ENCODE measurements around the gene PDGFD.

PDGFD gene

GRCh38 chr11:103967985-103968384 lies 196.0 kb downstream of the PDGFD start:
- no peak for TF ChIP-seq CTCF (conservative IDR thresholded peaks at IDR 0.05; ENCODE audit: control insufficient read depth, insufficient read depth, low read depth, low read length)
- no peak overlapping the region for H3K4me3 ChIP-seq (ENCODE audit: control insufficient read depth, low read depth, low read length)

GRCh38 chr11:103964390-103964789 lies 199.6 kb downstream of the PDGFD start:
- no peak for TF ChIP-seq CTCF (conservative IDR thresholded peaks at IDR 0.05; ENCODE audit: control insufficient read depth, insufficient read depth, low read depth, low read length)
- DNase-seq (ENCODE audit: low read depth), result no peak
- no peak overlapping the region for H3K4me3 ChIP-seq (ENCODE audit: control insufficient read depth, low read depth, low read length)

More at GRCh38 chr11:103967985-103968384, 196.0 kb downstream of the PDGFD start:
- DNase-seq (ENCODE audit: low read depth), result peak; percentile 23

- DNase-seq (ENCODE audit: low read depth), result no peak
- no peak for TF ChIP-seq CTCF (conservative IDR thresholded peaks at IDR 0.05; ENCODE audit: control insufficient read depth, insufficient read depth, low read depth, low read length)
- H3K4me3 ChIP-seq (ENCODE audit: control insufficient read depth, low read depth, low read length), result no peak overlapping the region
Measured at GRCh38 chr11:103963648-103964047, 200.3 kb downstream of the PDGFD start.

GRCh38 chr11:103961010-103961409 lies 202.9 kb downstream of the PDGFD start:
- no peak for TF ChIP-seq CTCF (conservative IDR thresholded peaks at IDR 0.05; ENCODE audit: control insufficient read depth, insufficient read depth, low read depth, low read length)
- DNase-seq (ENCODE audit: low read depth), result peak; percentile 86
- H3K4me3 ChIP-seq (ENCODE audit: control insufficient read depth, low read depth, low read length), result no peak overlapping the region

GRCh38 chr11:103960108-103960507 lies 203.8 kb downstream of the PDGFD start:
- no peak for DNase-seq (ENCODE audit: low read depth)
- no peak for TF ChIP-seq CTCF (conservative IDR thresholded peaks at IDR 0.05; ENCODE audit: control insufficient read depth, insufficient read depth, low read depth, low read length)

GRCh38 chr11:103959279-103959942 lies 204.5 kb downstream of the PDGFD start:
- peak; percentile 69 for DNase-seq (ENCODE audit: low read depth)
- TF ChIP-seq CTCF (conservative IDR thresholded peaks at IDR 0.05; ENCODE audit: control insufficient read depth, insufficient read depth, low read depth, low read length), result no peak
- no peak overlapping the region for H3K4me3 ChIP-seq (ENCODE audit: control insufficient read depth, low read depth, low read length)

More at GRCh38 chr11:103960108-103960507, 203.8 kb downstream of the PDGFD start:
- H3K4me3 ChIP-seq (ENCODE audit: control insufficient read depth, low read depth, low read length), result no peak overlapping the region
